Mucosa of stomach (tissue), 1 donor: ENCODE measurements around the gene SPINT4.
"Not testable (repeated sequence)": the region's sequence is repeated elsewhere in the genome, so short reads cannot be mapped to it uniquely, and the experiment has no call there.

ENCODE experiments used
- H3K27me3 ChIP-seq: one replicate; pipeline ENCODE4 v1.7.0; 2013; ENCODE audit warnings: mild to moderate bottlenecking, low read length; ENCODE audit not compliant: control insufficient read depth, insufficient read depth
- H3K36me3 ChIP-seq: one replicate; pipeline ENCODE4 v1.7.0; 2013; ENCODE audit warnings: low read length; ENCODE audit not compliant: control insufficient read depth, insufficient read depth
- H3K4me1 ChIP-seq: one replicate; pipeline ENCODE4 v1.7.0; 2013; ENCODE audit warnings: mild to moderate bottlenecking, low read length; ENCODE audit not compliant: control insufficient read depth, insufficient read depth
- H3K4me3 ChIP-seq: one replicate; pipeline ENCODE4 v1.7.0; 2013; ENCODE audit warnings: low read length
- H3K9ac ChIP-seq: one replicate; pipeline ENCODE4 v1.7.0; 2013; ENCODE audit warnings: mild to moderate bottlenecking, low read length, moderate library complexity
- H3K9me3 ChIP-seq: one replicate; pipeline ENCODE4 v1.7.0; 2013; ENCODE audit warnings: mild to moderate bottlenecking, low read length, moderate library complexity; ENCODE audit not compliant: control insufficient read depth
- donor health status: Pancreatic carcinoma.

SPINT4 gene

DNA sequence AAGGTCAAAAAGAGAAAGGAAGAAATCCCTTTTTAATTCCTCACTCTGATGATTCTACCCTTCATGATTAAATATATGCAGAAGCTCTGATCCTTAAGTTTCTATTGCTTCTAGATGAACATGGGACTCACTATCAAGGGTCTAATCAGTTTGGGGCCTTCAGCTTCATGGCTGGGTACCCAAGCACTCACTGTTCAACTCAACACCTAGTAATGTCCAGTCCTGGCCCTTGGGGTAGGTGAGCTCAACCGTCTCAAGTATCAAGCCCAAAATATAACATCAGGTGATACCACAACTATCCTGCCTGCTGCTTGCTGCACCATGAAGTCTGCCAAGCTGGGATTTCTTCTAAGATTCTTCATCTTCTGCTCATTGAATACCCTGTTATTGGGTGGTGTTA lies at the start of gene SPINT4:
Gene SPINT4, plus strand, starts transcription at position 301 of the 400 bp plus-strand sequence. Its CDS starts 21 bp downstream, at position 322.
- no peaks in the 10 kb centered on the region for H3K36me3 ChIP-seq
- H3K4me3 ChIP-seq: no peak within 1 kb of the TSS
- no peak within 1 kb of the TSS for H3K9ac ChIP-seq

GRCh38 chr20:45672765-45673164 lies 49.4 kb upstream of the SPINT4 start:
- Histone ChIP-seq H3K9ac (no peak overlapping the region), H3K4me3 (no peak overlapping the region), H3K27me3 (no peaks in the 10 kb centered on the region), H3K9me3 (no peaks in the 10 kb centered on the region), H3K36me3 (no peaks in the 10 kb centered on the region), H3K4me1 (no peaks in the 10 kb centered on the region)

More for the DNA sequence above, at the start of gene SPINT4:
- Histone ChIP-seq H3K9me3 (no peaks in the 10 kb centered on the region), H3K27me3 (no peaks in the 10 kb centered on the region), H3K4me1 (no peaks in the 10 kb centered on the region)

- Histone ChIP-seq H3K4me3 (no peak overlapping the region), H3K4me1 (no peaks in the 10 kb centered on the region), H3K9ac (no peak overlapping the region), H3K27me3 (no peaks in the 10 kb centered on the region), H3K9me3 (no peaks in the 10 kb centered on the region), H3K36me3 (no peaks in the 10 kb centered on the region)
Observed at GRCh38 chr20:45679650-45680049, 42.5 kb upstream of the SPINT4 start.

GRCh38 chr20:45685896-45686295 lies 36.3 kb upstream of the SPINT4 start:
- no peak overlapping the region for H3K9ac ChIP-seq
- H3K9me3 ChIP-seq: no peaks in the 10 kb centered on the region
- no peaks in the 10 kb centered on the region for H3K4me1 ChIP-seq
- H3K36me3 ChIP-seq: no peaks in the 10 kb centered on the region
- peaks cover 6% of the 10 kb centered on the region for H3K27me3 ChIP-seq
- no peak overlapping the region for H3K4me3 ChIP-seq

DNA sequence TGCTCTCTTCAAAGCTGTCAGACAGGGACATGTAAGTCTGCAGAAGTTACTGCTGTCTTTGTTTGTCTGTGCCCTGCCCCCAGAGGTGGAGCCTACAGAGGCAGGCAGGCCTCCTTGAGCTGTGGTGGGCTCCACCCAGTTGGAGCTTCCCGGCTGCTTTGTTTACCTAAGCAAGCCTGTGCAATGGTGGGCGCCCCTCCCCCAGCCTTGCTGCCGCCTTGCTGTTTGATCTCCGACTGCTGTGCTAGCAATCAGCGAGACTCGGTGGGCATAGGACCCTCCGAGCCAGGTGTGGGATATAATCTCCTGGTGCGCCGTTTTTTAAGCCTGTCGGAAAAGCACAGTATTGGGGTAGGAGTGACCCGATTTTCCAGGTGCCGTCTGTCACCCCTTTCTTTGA lies 28.8 kb upstream of the SPINT4 start:
- not testable (repeated sequence) for H3K36me3 ChIP-seq, H3K9me3 ChIP-seq, H3K4me1 ChIP-seq, H3K4me3 ChIP-seq, H3K9ac ChIP-seq, H3K27me3 ChIP-seq

DNA sequence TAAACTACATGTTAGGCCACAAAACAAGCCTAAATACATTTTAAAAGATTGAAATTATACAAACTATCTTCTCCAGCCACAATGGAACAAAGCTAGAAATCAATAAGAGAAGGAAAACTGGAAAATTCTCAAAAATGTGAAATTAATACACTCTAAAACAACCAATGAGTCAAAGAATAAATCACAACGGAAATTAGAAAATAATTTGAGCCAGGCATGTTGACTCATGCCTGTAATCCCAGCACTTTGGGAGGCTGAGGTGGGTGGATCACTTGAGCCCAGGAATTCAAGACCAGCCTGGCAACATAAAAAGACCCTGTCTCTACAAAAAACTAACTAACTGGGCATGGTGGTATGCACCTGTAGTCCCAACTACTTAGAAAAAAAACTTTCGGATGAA lies 26.7 kb upstream of the SPINT4 start:
- Histone ChIP-seq H3K4me1 (no peaks in the 10 kb centered on the region), H3K36me3 (no peaks in the 10 kb centered on the region), H3K4me3 (no peak overlapping the region), H3K27me3 (no peaks in the 10 kb centered on the region), H3K9ac (no peak overlapping the region), H3K9me3 (no peaks in the 10 kb centered on the region)

DNA sequence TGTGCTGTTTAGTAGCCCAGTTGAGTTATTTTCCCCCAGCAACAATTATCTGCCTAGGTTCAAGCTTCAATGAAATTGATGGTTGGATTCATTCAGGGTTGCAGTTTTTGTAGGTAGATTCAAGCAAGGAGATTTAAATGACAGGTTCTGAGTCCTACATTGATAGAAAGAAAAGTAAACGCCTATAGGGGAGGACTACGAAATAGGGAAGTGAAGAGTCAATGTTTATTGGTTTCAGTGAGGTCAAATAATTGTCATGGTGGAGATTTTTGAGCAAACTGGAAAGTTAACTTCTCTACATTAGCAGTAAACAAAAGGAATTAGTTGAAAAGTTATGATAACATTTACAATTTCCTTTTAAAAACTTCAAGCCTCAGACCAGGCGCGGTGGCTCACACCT lies 21.0 kb upstream of the SPINT4 start:
- Histone ChIP-seq H3K9me3 (no peaks in the 10 kb centered on the region), H3K4me3 (no peak overlapping the region), H3K27me3 (no peaks in the 10 kb centered on the region), H3K36me3 (no peaks in the 10 kb centered on the region), H3K9ac (no peak overlapping the region), H3K4me1 (peaks cover 5% of the 10 kb centered on the region)

GRCh38 chr20:45701873-45702272 lies 20.3 kb upstream of the SPINT4 start, which contains the start of gene WFDC13:
Gene WFDC13 (plus strand): TSS chr20:45702038. CDS start chr20:45702124, 86 bp downstream.
- peaks cover 5% of the 10 kb centered on the region for H3K4me1 ChIP-seq
- H3K4me3 ChIP-seq: no peak within 1 kb of the TSS
- H3K36me3 ChIP-seq: no peaks in the 10 kb centered on the region
- H3K9me3 ChIP-seq: no peaks in the 10 kb centered on the region
- H3K27me3 ChIP-seq: no peaks in the 10 kb centered on the region
- H3K9ac ChIP-seq: no peak within 1 kb of the TSS

- no peaks in the 10 kb centered on the region for H3K36me3 ChIP-seq
- no peak within 1 kb of the TSS for H3K4me3 ChIP-seq
- no peak within 1 kb of the TSS for H3K9ac ChIP-seq
- peaks cover 5% of the 10 kb centered on the region for H3K4me1 ChIP-seq
- H3K27me3 ChIP-seq: no peaks in the 10 kb centered on the region
- H3K9me3 ChIP-seq: no peaks in the 10 kb centered on the region
Observed at GRCh38 chr20:45704969-45705637, 17.0 kb upstream of the SPINT4 start, which contains the start of gene WFDC10B. Gene WFDC10B (minus strand): TSS chr20:45705019. CDS start chr20:45685992, 19,027 bp downstream.

DNA sequence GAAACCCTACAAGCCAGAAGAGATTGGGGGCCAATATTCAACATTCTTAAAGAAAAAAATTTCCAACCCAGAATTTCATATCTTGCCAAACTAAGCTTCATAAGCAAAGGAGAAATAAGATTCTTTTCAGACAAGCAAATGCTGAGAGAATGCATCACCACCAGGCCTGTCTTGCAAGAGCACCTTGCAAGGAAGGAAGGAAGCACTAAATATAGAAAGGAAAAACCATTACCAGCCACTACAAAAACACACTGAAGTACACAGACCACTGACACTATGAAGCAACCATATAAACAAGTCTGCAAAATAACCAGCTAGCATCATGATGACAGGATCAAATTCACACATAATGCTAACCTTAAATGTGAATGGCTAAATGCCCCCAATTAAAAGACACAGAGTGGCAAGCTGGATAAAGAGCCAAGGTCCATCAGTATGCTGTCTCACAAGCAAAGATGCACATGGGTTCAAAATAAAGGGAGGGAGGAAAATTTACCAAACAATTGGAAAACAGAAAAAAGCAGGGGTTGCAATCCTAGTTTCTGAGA lies 5.9 kb upstream of the SPINT4 start:
- H3K4me3 ChIP-seq, H3K36me3 ChIP-seq, H3K9ac ChIP-seq, H3K4me1 ChIP-seq, H3K9me3 ChIP-seq, H3K27me3 ChIP-seq: not testable (repeated sequence)

DNA sequence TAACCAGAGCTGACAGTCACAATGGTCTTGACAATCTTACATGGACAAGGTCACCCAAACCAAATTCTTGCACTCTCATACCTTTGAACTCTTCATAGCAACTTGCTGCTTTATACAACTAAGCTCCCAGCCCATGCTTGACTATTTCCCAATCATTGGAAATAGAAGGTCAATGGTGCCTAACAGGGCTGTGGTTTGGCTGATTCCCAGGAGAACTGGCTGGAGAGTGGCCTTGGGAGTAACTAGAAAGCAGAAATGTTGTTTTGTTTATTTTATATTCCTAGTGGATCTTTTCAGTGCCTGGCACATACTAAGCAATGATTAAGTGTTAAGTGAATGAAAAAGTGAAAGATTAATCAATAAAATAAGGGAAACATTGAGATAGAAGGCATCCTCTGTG lies 3.0 kb downstream of the SPINT4 start:
- Histone ChIP-seq H3K9me3 (no peaks in the 10 kb centered on the region), H3K27me3 (no peaks in the 10 kb centered on the region), H3K36me3 (no peaks in the 10 kb centered on the region), H3K4me3 (no peak overlapping the region), H3K4me1 (no peaks in the 10 kb centered on the region), H3K9ac (no peak overlapping the region)

DNA sequence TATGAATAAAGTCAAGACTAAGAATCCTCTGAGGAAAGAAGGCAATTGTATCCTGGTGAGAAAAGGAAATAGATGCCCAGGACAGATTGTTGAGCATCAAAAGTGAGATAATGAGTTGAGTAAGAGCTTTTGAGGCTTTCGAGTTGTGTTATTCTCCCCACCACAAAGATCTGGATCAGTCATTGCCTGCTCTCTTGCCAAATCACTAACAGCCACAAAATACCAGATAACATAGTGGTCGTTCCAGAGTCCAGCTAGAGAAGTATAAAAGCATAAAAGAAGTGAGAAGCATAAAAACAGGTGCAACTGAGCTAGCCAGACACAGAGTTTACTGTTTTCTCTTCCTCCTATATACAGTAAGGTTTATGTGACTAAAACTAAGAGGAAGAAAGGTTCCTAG lies 4.9 kb downstream of the SPINT4 start:
- peaks cover 4% of the 10 kb centered on the region for H3K9me3 ChIP-seq
- H3K27me3 ChIP-seq: no peaks in the 10 kb centered on the region
- no peak overlapping the region for H3K9ac ChIP-seq
- no peak overlapping the region for H3K4me3 ChIP-seq
- no peaks in the 10 kb centered on the region for H3K36me3 ChIP-seq
- H3K4me1 ChIP-seq: no peaks in the 10 kb centered on the region
